ENCODE data around the gene CIROP. TPM values are rescaled to one million over a fixed set of nuclear protein-coding genes. Genes with fewer than 3 reads are reported as not detected.

CIROP gene, protein sequence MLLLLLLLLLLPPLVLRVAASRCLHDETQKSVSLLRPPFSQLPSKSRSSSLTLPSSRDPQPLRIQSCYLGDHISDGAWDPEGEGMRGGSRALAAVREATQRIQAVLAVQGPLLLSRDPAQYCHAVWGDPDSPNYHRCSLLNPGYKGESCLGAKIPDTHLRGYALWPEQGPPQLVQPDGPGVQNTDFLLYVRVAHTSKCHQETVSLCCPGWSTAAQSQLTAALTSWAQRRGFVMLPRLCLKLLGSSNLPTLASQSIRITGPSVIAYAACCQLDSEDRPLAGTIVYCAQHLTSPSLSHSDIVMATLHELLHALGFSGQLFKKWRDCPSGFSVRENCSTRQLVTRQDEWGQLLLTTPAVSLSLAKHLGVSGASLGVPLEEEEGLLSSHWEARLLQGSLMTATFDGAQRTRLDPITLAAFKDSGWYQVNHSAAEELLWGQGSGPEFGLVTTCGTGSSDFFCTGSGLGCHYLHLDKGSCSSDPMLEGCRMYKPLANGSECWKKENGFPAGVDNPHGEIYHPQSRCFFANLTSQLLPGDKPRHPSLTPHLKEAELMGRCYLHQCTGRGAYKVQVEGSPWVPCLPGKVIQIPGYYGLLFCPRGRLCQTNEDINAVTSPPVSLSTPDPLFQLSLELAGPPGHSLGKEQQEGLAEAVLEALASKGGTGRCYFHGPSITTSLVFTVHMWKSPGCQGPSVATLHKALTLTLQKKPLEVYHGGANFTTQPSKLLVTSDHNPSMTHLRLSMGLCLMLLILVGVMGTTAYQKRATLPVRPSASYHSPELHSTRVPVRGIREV
- not detected in 2 replicates for total RNA-seq
- long read RNA-seq = 0 reads

DNA sequence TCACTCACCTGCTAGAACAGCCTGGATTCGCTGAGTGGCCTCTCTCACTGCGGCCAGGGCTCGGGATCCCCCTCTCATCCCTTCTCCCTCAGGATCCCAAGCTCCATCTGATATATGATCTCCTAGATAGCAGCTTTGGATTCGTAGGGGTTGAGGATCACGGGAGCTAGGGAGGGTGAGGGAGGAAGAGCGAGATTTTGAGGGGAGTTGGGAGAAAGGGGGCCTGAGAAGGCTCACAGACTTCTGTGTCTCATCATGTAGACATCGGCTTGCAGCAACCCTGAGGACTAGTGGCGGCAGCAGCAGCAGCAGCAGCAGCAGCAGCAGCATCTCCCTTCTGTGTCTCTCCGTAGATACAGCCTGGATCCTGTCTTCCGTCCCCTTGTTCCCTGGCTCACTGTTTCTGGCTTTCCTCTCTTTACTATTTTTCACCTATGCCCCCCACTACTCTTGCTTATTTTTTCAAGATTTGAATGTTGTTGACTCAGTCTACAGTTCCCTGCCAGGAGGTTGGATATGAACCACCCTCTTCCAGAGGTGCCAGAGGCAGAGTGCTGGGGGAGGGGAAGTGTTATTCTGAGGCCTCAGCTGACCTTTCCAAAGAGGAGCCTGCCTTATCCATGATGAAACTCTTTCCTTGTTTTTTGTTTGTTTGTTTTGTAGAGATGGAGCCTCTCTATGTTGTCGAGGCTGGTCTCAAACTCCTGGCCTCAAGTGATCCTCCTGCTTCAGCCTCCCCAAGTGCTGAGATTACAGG is at the start of gene CIROP:
Gene CIROP, minus strand, starts transcription at position 399 of the 757 bp plus-strand sequence. Its CDS starts 69 bp downstream, at position 330.
- Mint-ChIP-seq H3K27ac (peak within 1 kb of the TSS; percentile 44), H3K27me3 (peaks cover 14% of the 10 kb centered on the region), H3K4me1 (ENCODE audit: low read depth) (peaks cover 12% of the 10 kb centered on the region), H3K4me3 (ENCODE audit: low read depth) (no peak within 1 kb of the TSS), H3K9me3 (ENCODE audit: low read depth) (no peaks in the 10 kb centered on the region), H3K36me3 (ENCODE audit: insufficient read depth) (no peaks in the 10 kb centered on the region)
- TF ChIP-seq CTCF (IDR thresholded peaks at IDR 0.05; ENCODE audit: unreplicated experiment) = no peak
- DNase-seq (ENCODE audit: low spot score, unreplicated experiment) = no peak

DNA sequence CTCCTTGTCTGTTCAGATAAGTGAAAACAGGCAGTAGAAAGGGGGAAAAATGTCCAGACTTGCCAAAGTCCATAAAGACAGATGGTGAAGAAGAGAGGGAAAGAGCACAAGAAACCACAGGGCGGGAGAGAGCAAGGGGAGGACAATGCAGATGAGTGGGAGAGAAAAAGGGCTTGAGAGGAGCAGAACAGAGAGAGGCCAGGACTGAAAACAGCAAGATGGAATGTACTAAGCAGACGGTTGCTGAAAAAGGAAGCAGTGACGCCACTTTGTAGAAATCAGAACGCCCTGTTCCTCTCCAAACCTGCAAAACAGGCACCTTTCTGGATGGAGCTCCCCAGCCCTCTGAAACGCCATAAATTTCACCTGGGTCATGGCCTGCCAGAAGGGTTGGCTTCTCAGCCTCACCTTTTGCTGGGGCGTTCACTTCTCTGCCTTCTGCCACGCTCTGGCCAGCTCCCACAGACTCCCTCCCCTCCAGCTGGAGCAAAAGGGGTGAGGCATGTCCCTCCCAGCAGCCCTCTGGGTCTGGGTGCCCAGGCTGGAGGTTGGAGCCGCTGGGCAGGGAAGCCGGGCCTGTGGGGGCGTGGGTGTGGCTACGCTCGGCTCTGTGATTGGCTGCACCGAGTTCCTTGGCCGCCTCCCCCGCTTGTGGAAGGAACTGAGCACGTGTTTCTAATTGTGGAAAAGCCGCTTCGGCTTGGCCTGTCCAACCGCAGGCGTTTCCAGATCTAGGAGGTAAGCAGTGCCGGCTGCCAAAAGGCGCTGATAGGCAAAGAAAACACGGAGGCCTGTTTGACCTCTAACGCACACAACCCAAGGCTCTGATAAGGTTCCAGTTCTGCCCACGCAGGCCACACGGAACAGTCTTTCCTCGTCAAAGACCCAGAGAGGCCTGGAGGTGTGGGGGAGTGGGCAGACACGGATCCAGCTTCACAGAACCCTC is 49.3 kb upstream of the CIROP start:
- Mint-ChIP-seq H3K27ac (no peak overlapping the region), H3K36me3 (ENCODE audit: insufficient read depth) (peaks cover 1% of the 10 kb centered on the region), H3K27me3 (no peaks in the 10 kb centered on the region), H3K4me3 (ENCODE audit: low read depth) (no peak overlapping the region), H3K4me1 (ENCODE audit: low read depth) (no peaks in the 10 kb centered on the region), H3K9me3 (ENCODE audit: low read depth) (no peaks in the 10 kb centered on the region)
- TF ChIP-seq CTCF (IDR thresholded peaks at IDR 0.05; ENCODE audit: unreplicated experiment) = no peak
- no peak for DNase-seq (ENCODE audit: low spot score, unreplicated experiment)

DNA sequence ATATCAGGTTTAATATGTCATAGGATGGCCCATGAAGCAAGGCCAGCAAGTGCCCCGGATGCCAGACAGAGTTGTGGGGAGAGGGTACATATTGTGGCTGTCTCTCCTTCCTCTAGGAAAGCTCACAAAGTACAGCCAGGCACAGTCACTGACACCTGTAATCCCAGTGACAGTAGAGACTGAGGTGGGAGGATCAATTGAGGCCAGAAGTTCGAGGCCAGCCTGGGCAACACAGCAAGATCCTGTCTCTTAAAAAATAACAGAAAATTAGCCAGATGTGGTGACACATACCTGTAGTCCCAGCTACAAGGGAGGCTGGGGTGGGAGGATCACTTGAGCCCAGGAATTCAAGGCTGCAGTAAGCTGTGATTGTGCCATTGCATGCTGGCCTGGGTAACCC is 46.6 kb upstream of the CIROP start:
- no peaks in the 10 kb centered on the region for H3K4me1 Mint-ChIP-seq (ENCODE audit: low read depth)
- no peak for TF ChIP-seq CTCF (IDR thresholded peaks at IDR 0.05; ENCODE audit: unreplicated experiment)
- H3K27me3 Mint-ChIP-seq = no peaks in the 10 kb centered on the region
- H3K27ac Mint-ChIP-seq = no peak overlapping the region
- DNase-seq (ENCODE audit: low spot score, unreplicated experiment) = no peak
- H3K9me3 Mint-ChIP-seq (ENCODE audit: low read depth) = no peaks in the 10 kb centered on the region
- peaks cover 1% of the 10 kb centered on the region for H3K36me3 Mint-ChIP-seq (ENCODE audit: insufficient read depth)
- no peak overlapping the region for H3K4me3 Mint-ChIP-seq (ENCODE audit: low read depth)

DNA sequence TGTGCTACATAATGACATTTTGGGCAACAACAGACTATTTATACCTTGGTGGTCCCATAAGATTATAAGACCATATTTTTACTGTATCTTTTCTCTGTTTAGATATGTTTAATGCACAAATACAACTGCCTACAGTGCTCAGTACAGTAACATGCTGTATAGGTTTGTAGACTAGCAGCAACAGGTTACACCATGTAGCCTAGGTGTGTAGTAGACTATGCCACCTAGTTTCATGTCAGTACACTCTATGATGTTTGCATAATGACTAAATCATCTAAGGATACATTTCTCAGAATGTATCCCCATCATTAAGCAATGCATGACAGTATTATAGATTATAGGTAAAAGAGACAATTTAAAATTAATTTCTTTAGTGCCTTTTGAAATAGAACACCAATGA is 45.0 kb upstream of the CIROP start:
- no peak for TF ChIP-seq CTCF (IDR thresholded peaks at IDR 0.05; ENCODE audit: unreplicated experiment)

More for the DNA sequence above, 45.0 kb upstream of the CIROP start:
- Mint-ChIP-seq H3K4me1 (ENCODE audit: low read depth) (no peaks in the 10 kb centered on the region), H3K9me3 (ENCODE audit: low read depth) (no peaks in the 10 kb centered on the region), H3K27ac (no peak overlapping the region), H3K4me3 (ENCODE audit: low read depth) (no peak overlapping the region), H3K36me3 (ENCODE audit: insufficient read depth) (peaks cover 1% of the 10 kb centered on the region), H3K27me3 (no peaks in the 10 kb centered on the region)
- no peak for DNase-seq (ENCODE audit: low spot score, unreplicated experiment)

Data from progenitor cell of endocrine pancreas (in vitro differentiated cells).